Measurements from ENCODE around the gene FRAT2.
"Not testable (repeated sequence)": the region's sequence is repeated elsewhere in the genome, so short reads cannot be mapped to it uniquely, and the experiment has no call there.

FRAT2 gene

DNA sequence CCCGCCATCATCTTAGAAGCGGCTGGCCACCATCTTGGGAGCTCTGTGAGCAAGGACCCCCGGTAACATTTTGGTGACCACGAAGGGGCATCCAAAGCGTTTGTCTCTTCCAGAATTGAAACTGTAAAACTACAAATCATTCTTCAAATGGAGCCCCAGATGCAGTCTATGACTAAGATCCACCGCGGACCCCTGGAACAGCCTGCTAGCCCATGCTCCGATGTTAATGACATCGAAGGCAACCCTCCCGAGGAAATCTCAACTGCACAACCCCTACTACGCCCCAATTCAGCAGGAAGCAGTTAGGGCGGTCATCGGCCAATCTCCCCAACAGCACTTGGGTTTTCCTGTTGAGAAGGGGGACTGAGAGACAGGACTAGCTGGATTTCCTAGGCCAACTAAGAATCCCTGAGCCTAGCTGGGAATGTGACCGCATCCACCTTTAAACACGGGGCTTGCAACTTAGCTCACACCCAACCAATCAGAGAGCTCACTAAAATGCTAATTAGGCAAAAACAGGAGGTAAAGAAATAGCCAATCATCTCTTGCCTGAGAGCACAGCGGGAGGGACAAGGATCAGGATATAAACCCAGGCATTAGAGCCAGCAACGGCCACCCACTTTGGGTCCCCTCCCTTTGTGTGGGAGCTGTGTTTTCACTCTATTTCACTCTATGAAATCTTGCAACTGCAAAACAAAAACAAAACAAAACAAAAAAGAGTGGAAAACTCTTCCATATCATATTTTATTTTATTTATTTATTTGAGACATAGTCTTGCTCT lies 43.8 kb downstream of the FRAT2 start:
- DNase-seq = not testable (repeated sequence)

DNA sequence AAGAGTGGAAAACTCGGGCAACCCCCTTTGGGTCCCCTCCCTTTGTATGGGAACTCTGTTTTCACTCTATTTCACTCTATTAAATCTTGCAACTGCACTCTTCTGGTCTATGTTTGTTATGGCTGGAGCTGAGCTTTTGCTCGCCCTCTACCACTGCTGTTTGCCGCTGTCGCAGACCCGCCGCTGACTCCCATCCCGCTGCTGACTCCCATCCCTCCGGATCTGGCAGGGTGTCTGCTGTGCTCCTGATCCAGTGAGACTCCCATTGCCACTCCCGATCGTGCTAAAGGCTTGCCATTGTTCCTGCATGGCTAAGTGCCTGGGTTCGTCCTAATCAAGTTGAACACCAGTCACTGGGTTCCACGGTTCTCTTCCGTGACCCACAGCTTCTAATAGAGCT lies 44.5 kb downstream of the FRAT2 start:
- not testable (repeated sequence) for DNase-seq

All from NCI-H187 treated with DMSO at 0.1 percent for 48 hours (cell line).